IMR-90 (cell line): ENCODE results near the gene TULP4.

Source experiments
- CEBPB ChIP-seq: IDR thresholded peaks from 2 replicates; pipeline ENCODE4 v1.6.1; 2012; ENCODE audit warnings: low read depth, low read length, improper control_type of control experiment
- CHD1 ChIP-seq: IDR thresholded peaks from 2 replicates; pipeline ENCODE4 v1.6.1; 2012; ENCODE audit warnings: low read depth, low read length, improper control_type of control experiment
- CTCF ChIP-seq: conservative IDR thresholded peaks from 2 replicates; pipeline ENCODE4 v1.5.1; 2012; ENCODE audit warnings: mild to moderate bottlenecking, low read depth, low read length, improper control_type of control experiment
- FOS ChIP-seq: fragments of 150-350 bp; IDR thresholded peaks from 2 replicates; pipeline ENCODE4 v1.6.1; 2016; ENCODE audit warnings: low read depth, low read length
- MAFK ChIP-seq: IDR thresholded peaks from 2 replicates; pipeline ENCODE4 v1.6.1; 2012; ENCODE audit warnings: low read depth, low read length, improper control_type of control experiment
- MAZ ChIP-seq: IDR thresholded peaks from 2 replicates; pipeline ENCODE4 v1.6.1; 2012; ENCODE audit warnings: low read depth, mild to moderate bottlenecking, low read length, improper control_type of control experiment, moderate library complexity, borderline replicate concordance
- MXI1 ChIP-seq: IDR thresholded peaks from 2 replicates; pipeline ENCODE4 v1.6.1; 2012; ENCODE audit warnings: low read depth, mild to moderate bottlenecking, low read length, moderate library complexity, borderline replicate concordance
- POLR2A ChIP-seq: IDR thresholded peaks from 2 replicates; pipeline ENCODE4 v1.6.1; 2012; ENCODE audit warnings: mild to moderate bottlenecking, low read depth, low read length
- RAD21 ChIP-seq: IDR thresholded peaks from 2 replicates; pipeline ENCODE4 v1.6.1; 2012; ENCODE audit warnings: low read length, improper control_type of control experiment
- RCOR1 ChIP-seq: IDR thresholded peaks from 2 replicates; pipeline ENCODE4 v1.6.1; 2012; ENCODE audit warnings: mild to moderate bottlenecking, low read length, improper control_type of control experiment; ENCODE audit not compliant: insufficient replicate concordance
- RFX5 ChIP-seq: IDR thresholded peaks from 2 replicates; pipeline ENCODE4 v1.8.0; 2012; ENCODE audit warnings: low read depth, mild to moderate bottlenecking, low read length, moderate library complexity
- SMC3 ChIP-seq: fragments of 150-350 bp; IDR thresholded peaks from 2 replicates; pipeline ENCODE4 v1.6.1; 2016; ENCODE audit warnings: low read depth, mild to moderate bottlenecking, antibody characterized with exemption, low read length, moderate library complexity

- TF ChIP-seq CTCF (no peak), RAD21 (no peak), MAZ (no peak), CHD1 (no peak), RCOR1 (no peak), POLR2A (no peak), MXI1 (no peak), RFX5 (no peak), FOS (no peak), SMC3 (no peak), CEBPB (no peak), MAFK (no peak)
Observed at GRCh38 chr6:158383057-158383456, 70.8 kb downstream of the TULP4 start.
